Gastroesophageal sphincter (tissue), 4 donors: Measurements from ENCODE around the gene FGD5. TPM values are rescaled to one million over a fixed set of nuclear protein-coding genes. Genes with fewer than 3 reads are reported as not detected.

Source experiments
- ATAC-seq: fragments of 150-250 bp; one replicate; pipeline ENCODE4 v1.9.1; 2016; ENCODE audit warnings: mild to moderate bottlenecking, moderate library complexity
- H3K27ac ChIP-seq, 4 donors: fragments of 200-600 bp; sonication (generic) in 3 of 4; 1 replicate in 3 of 4; 2 replicates in 1 of 4; pipeline ENCODE4 v1.5.1; 2016 to 2019
- H3K27me3 ChIP-seq: fragments of 200-600 bp; sonication (generic); one replicate; pipeline ENCODE4 v1.5.1; 2019
- H3K36me3 ChIP-seq, 2 donors: fragments of 200-600 bp; sonication (generic); one replicate each; pipeline ENCODE4 v1.5.1; 2019; ENCODE audit warnings: control low read depth in 1 of 2
- H3K4me1 ChIP-seq, 3 donors: fragments of 200-600 bp; sonication (generic); 1 replicate in 2 of 3; 2 replicates in 1 of 3; pipeline ENCODE4 v1.5.1; 2016 to 2019; ENCODE audit warnings: control low read depth in 2 of 3
- H3K4me3 ChIP-seq, 2 donors: fragments of 200-600 bp; sonication (generic); one replicate each; pipeline ENCODE4 v1.5.1; 2019; ENCODE audit warnings: mild to moderate bottlenecking in 1 of 2, moderate library complexity in 1 of 2
- H3K9me3 ChIP-seq, 3 donors: fragments of 200-600 bp; sonication (generic); one replicate each; pipeline ENCODE4 v1.5.1; 2017 to 2019; ENCODE audit warnings: control low read depth in 2 of 3
- EP300 ChIP-seq: sonication (generic); formaldehyde crosslinking; IDR thresholded peaks from one replicate; pipeline ENCODE4 v1.6.1; 2017; ENCODE audit warnings: antibody characterized with exemption, mild to moderate bottlenecking
- POLR2A ChIP-seq, 2 donors: fragments of 450-650 bp; IDR thresholded peaks; one replicate each; pipeline ENCODE4 v1.6.1; 2017; ENCODE audit warnings: antibody characterized with exemption in 2 of 2, mild to moderate bottlenecking in 2 of 2, moderate library complexity in 1 of 2
- POLR2AphosphoS5 ChIP-seq: sonication (generic); formaldehyde crosslinking; IDR thresholded peaks from one replicate; pipeline ENCODE4 v1.6.1; 2017; ENCODE audit warnings: antibody characterized with exemption
- WGBS, 2 donors: methylation state at CpG; one replicate each; pipeline ENCODE4 v1.1.5; 2018; ENCODE audit warnings: low coverage in 1 of 2; 5-methylcytosine and 5-hydroxymethylcytosine counted together
- total RNA-seq, 4 donors: library from RNA; depleted of rRNA; stranded (reverse); fragments of >200 nt; gene quantifications; one replicate each; pipeline ENCODE4 v1.1.0, GENCODE V29; 2016
- TF ChIP-seq, protein P1 (sequence below), 4 experiments: fragments of 200-600 bp in 2 of 4; fragments of 450-650 bp in 2 of 4; sonication (generic) in 1 of 4; IDR thresholded peaks; one replicate each; pipeline ENCODE4 v1.5.1; 2017 to 2019; ENCODE audit warnings: antibody characterized with exemption in 4 of 4, mild to moderate bottlenecking in 2 of 4, moderate library complexity in 2 of 4

The FGD5 gene
- total RNA-seq, 4 donors from 2014 or later = 16.1 to 18.7 (median 17.3) TPM

DNA sequence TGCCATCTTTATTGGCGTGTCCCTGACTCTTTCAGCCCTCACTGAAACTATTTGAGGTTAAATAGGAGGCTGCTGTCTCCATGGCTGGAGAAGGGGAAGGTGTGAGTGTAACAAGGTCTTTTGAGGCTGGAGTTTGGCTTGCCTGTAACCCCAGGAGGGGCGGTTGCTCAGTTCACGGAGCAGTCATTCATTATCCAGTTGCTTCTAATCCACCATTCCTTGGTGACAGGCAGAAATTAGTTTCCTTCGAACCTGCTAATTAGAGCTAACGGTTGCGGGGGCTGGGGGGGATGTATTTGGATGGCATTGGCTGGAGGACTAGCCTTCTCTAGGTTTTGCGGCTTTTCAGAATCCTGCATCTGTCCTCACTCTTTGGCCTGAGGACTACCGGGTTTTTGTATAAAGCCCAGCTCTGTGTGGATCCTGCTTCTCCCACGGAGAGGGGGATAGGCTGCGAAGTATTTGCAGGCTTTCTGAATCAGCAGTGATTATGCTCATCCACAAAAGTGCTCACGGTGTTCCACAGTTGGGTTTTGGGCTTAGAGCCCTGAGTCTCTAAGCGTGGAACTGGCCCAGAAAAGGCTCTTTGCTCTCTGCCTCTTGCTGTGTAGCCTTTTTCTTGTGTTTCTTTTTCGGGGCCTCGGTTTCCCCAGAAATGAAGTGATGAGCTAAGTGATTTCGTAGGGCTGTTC is 18.6 kb downstream of the FGD5 start:
- H3K36me3 ChIP-seq = no peaks in the 10 kb centered on the region
- TF ChIP-seq, protein P1, sequence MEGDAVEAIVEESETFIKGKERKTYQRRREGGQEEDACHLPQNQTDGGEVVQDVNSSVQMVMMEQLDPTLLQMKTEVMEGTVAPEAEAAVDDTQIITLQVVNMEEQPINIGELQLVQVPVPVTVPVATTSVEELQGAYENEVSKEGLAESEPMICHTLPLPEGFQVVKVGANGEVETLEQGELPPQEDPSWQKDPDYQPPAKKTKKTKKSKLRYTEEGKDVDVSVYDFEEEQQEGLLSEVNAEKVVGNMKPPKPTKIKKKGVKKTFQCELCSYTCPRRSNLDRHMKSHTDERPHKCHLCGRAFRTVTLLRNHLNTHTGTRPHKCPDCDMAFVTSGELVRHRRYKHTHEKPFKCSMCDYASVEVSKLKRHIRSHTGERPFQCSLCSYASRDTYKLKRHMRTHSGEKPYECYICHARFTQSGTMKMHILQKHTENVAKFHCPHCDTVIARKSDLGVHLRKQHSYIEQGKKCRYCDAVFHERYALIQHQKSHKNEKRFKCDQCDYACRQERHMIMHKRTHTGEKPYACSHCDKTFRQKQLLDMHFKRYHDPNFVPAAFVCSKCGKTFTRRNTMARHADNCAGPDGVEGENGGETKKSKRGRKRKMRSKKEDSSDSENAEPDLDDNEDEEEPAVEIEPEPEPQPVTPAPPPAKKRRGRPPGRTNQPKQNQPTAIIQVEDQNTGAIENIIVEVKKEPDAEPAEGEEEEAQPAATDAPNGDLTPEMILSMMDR (IDR thresholded peaks at IDR 0.05) = no peak
- TF ChIP-seq POLR2AphosphoS5 = no peak
- TF ChIP-seq POLR2A (IDR thresholded peaks at IDR 0.05) = no peak
- TF ChIP-seq EP300 = no peak
- peaks cover 0 to 65% (median 37%) of the 10 kb centered on the region in 3 donors for H3K4me1 ChIP-seq
- 57 to 73% methylated on average over 3 to 14 of the region's 15 CpGs for WGBS, 2 donors
- ATAC-seq = no peak
- peak overlapping the region in 3 of 4 donors; percentile 46 to 52 (median 51) for H3K27ac ChIP-seq
- H3K9me3 ChIP-seq = no peaks in the 10 kb centered on the region
- no peak overlapping the region for H3K4me3 ChIP-seq
- H3K27me3 ChIP-seq = peaks cover 16% of the 10 kb centered on the region

DNA sequence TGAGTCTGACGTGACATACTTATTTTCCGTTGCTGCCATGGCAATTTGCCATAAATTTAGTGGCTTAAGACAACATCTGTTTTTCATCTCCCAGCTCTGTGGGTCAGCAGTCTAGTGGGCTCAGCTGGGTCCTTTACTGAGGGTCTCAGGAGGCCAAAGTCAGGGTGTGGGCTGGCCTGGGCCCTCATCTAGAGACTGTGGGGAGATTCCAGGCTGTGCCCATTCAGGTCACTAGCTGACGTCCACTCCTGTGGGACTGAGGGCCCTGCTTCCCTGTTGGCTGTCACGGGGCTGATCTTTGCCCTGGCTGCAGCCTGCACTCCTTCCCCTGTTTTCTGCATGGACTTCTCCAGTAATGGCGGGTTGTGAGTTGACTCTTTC is 19.1 kb downstream of the FGD5 start:
- Histone ChIP-seq H3K4me1 (peaks cover 0 to 68% (median 39%) of the 10 kb centered on the region in 3 donors), H3K27me3 (peaks cover 10% of the 10 kb centered on the region), H3K27ac (peak overlapping the region in 3 of 4 donors; percentile 46 to 52 (median 51)), H3K4me3 (no peak overlapping the region), H3K36me3 (no peaks in the 10 kb centered on the region), H3K9me3 (no peaks in the 10 kb centered on the region)
- TF ChIP-seq, protein P1 (IDR thresholded peaks at IDR 0.05) = no peak
- no peak for TF ChIP-seq POLR2A (IDR thresholded peaks at IDR 0.05)
- TF ChIP-seq EP300 = no peak
- TF ChIP-seq POLR2AphosphoS5 = no peak
- WGBS, 2 donors = 38 to 43% methylated on average over 1 to 4 of the region's 5 CpGs
- ATAC-seq = peak; percentile 1

DNA sequence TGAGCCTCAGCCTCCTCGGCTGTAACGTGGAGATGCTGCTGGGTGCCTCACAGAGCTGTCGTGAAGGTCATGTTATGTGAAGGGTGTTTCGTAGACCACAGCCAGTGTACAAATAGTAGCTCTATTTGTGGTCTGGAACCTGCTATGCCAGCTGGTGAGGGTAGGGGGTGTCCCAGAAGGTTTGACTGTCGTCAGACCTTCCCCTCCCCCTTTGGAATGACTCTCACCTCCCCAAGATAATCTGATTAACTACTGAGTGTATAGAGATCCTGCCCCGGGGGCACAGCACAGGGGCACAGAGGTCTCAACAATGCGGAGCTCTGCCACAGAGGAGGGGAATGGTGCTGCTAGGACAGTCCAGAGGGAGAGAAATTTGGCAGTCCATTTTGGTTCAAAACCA is 20.5 kb downstream of the FGD5 start:
- peak overlapping the region in 1 of 4 donors; percentile 52 for H3K27ac ChIP-seq
- WGBS, 2 donors = 93% methylated on average over 3 of the region's 7 CpGs; no CpG with 5 or more reads in 1 of the 2 donors
- no peaks in the 10 kb centered on the region for H3K36me3 ChIP-seq
- H3K27me3 ChIP-seq = no peaks in the 10 kb centered on the region
- H3K4me1 ChIP-seq = peaks cover 0 to 66% (median 39%) of the 10 kb centered on the region in 3 donors
- H3K4me3 ChIP-seq = no peak overlapping the region
- ATAC-seq = no peak
- H3K9me3 ChIP-seq = no peaks in the 10 kb centered on the region
- TF ChIP-seq, protein P1 (IDR thresholded peaks at IDR 0.05) = no peak
- no peak for TF ChIP-seq EP300
- TF ChIP-seq POLR2A (IDR thresholded peaks at IDR 0.05) = no peak
- no peak for TF ChIP-seq POLR2AphosphoS5

DNA sequence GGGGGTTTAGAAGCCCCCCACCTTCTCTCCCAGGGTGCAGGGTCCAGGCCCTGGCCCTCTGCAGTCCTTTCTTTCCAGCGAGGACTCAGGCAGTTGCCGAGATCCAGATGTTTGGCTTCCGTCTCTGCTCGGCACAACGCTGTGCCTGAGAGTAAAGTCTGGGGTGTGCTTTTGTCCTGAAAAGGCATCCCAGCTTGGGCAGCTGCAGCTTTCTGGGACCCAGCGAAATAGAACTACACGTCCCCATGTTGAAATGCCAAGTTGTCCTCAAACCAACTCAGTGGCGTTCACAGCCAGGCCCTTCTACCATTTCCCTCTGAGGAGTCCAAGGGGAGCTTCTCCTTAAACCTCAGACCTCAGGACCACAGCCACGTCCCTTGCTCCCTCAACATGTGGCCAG is 23.1 kb downstream of the FGD5 start:
- no peaks in the 10 kb centered on the region for H3K9me3 ChIP-seq
- TF ChIP-seq POLR2A (IDR thresholded peaks at IDR 0.05) (no peak), EP300 (no peak), POLR2AphosphoS5 (no peak)
- TF ChIP-seq, protein P1 (IDR thresholded peaks at IDR 0.05) = no peak
- no peaks in the 10 kb centered on the region for H3K27me3 ChIP-seq
- no peaks in the 10 kb centered on the region for H3K36me3 ChIP-seq
- no peak for ATAC-seq
- H3K4me3 ChIP-seq = no peak overlapping the region
- H3K27ac ChIP-seq = peak overlapping the region in 2 of 4 donors; percentile 1 to 19
- peaks cover 0 to 56% (median 28%) of the 10 kb centered on the region in 3 donors for H3K4me1 ChIP-seq
- WGBS, 2 donors = 80% methylated on average over 1 of the region's 9 CpGs; no CpG with 5 or more reads in 1 of the 2 donors

DNA sequence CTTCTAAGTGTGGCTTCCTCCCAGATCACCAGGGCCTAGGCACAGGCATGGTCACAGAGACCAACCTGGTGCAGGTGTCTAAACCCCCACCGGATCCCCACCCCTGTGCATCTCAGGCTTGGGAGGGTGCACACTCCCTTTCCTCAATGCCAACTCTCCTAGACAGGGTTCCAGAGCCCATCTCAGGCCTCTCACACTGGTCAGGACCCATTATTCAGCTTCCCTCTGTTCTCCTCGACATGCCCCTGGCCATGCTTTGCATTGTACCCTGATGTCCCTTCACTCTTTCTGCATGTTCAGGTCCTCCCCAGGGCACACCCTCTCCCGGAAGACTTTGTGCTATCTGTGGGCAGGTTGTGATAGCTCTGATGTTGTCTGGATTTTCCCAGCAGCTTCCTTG is 23.5 kb downstream of the FGD5 start:
- ATAC-seq = no peak
- no peak overlapping the region for H3K4me3 ChIP-seq
- peaks cover 0 to 56% (median 28%) of the 10 kb centered on the region in 3 donors for H3K4me1 ChIP-seq
- WGBS, 2 donors = 65 to 95% methylated on average over 2 to 3 of the region's 3 CpGs
- no peaks in the 10 kb centered on the region for H3K9me3 ChIP-seq
- no peak for TF ChIP-seq POLR2AphosphoS5
- TF ChIP-seq, protein P1 (IDR thresholded peaks at IDR 0.05) = no peak
- no peak for TF ChIP-seq POLR2A (IDR thresholded peaks at IDR 0.05)
- TF ChIP-seq EP300 = no peak
- H3K27me3 ChIP-seq = no peaks in the 10 kb centered on the region
- H3K36me3 ChIP-seq = no peaks in the 10 kb centered on the region
- H3K27ac ChIP-seq = peak overlapping the region in 3 of 4 donors; percentile 1 to 19 (median 8)
